Activated naive CD8-positive, alpha-beta T cell treated with anti-CD3 and anti-CD28 coated beads, Interleukin-2, amount 50 U/mL, for 16 hours (primary cell): ENCODE results near the gene ISOC2.
"Not testable (repeated sequence)": the region's sequence is repeated elsewhere in the genome, so short reads cannot be mapped to it uniquely, and the experiment has no call there.

ENCODE experiments used
- DNase-seq: peaks from one replicate; pipeline ENCODE4 v3.0.0-alpha.2; 2020; ENCODE audit warnings: low read depth, low spot score

ISOC2 gene

GRCh38 chr19:55457683-55458457 lies 3.6 kb downstream of the ISOC2 start:
- no peak for DNase-seq

DNA sequence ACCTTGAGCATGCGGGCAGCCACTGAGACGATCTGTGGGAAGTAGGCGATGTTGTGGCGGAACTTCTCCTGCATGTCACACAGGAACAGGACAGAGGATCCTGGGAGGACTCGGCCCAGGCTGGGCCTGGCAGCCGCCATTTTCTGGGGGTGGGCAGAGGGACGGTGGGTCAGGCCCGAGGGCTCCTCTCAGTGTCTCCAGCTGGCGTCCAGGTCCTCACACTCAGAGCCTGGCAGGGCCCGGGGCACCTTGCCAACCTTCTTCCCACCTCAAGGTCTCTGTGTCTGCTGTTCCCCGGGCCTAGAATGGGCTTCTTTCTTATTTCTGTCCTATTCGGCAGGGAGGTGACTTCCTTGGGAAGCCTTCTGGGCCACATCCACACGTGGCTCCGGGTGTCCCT lies 5.1 kb downstream of the ISOC2 start:
- no peak for DNase-seq

DNA sequence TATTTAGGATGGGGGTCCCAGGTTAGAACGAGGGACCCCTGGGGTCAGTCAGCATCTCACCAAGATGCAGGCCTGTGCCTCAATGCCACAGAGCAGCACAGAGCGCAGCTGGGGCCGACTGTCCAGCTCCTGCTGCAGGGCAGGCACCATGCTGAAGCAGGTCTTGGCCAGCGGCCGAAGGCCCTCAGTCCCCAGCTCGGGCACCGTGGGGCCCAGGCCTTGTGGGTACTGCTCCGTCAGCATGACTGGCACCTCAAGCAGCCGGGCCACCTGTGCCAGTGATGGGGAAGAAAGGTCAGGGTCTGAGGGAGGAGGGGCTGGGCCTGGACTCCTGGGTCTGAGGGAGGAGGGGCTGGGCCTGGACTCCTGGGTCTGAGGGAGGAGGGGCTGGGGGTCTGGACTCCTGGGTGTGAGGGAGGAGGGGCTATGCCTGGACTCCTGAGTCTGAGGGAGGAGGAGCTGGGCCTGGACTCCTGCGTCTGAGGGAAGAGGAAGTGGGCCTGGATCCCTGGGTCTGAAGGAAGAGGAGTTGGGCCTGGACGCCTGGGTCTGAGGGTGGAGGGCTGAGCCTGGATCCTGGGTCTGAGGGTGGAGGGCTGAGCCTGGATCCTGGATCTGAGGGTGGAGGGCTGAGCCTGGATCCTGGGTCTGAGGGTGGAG lies 5.7 kb downstream of the ISOC2 start:
- no peak for DNase-seq

GRCh38 chr19:55454787-55455243 lies 6.6 kb downstream of the ISOC2 start:
- no peak for DNase-seq

GRCh38 chr19:55453511-55454260 lies 7.8 kb downstream of the ISOC2 start:
- no peak for DNase-seq

- DNase-seq: no peak
Observed at GRCh38 chr19:55452749-55453346, 8.6 kb downstream of the ISOC2 start.

DNA sequence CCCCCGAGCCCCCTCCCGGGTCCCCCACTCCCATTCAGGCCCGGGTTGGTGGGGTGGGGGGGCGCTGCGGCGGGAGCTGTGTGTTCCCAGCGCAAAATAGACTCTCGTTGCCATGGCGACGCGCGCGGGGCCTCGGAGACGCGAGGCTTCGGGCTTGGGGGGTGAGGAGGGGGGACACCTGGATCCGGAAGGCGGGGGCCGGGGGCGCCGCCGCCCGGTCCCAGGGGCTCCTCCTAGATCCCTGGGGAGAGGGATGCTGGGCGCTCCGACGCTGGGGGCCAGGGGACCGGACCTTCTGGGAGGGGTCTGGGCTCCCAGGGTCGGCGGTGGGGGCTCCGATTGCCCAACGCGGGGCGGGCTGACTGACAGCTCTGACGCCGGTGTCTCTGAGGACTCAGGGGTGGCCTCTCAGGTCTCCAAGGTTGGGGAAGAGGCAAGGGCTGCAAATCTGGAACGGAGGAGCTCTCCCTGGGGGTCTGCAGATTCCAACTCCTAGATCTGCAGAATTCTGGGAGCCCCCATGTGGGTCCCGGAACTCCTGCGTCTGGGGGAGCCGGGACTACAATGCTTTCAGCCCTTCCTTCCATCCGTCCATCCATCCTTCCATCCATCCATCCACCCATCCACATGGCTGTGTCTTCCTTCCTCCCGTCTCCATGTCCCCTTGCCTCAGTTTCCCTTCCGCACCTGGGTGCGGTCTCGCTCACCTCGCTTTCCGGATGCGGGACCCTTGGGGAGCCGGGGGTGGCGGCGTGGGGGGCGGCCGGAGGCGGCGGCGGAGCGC lies 9.3 kb downstream of the ISOC2 start:
- DNase-seq: no peak

DNA sequence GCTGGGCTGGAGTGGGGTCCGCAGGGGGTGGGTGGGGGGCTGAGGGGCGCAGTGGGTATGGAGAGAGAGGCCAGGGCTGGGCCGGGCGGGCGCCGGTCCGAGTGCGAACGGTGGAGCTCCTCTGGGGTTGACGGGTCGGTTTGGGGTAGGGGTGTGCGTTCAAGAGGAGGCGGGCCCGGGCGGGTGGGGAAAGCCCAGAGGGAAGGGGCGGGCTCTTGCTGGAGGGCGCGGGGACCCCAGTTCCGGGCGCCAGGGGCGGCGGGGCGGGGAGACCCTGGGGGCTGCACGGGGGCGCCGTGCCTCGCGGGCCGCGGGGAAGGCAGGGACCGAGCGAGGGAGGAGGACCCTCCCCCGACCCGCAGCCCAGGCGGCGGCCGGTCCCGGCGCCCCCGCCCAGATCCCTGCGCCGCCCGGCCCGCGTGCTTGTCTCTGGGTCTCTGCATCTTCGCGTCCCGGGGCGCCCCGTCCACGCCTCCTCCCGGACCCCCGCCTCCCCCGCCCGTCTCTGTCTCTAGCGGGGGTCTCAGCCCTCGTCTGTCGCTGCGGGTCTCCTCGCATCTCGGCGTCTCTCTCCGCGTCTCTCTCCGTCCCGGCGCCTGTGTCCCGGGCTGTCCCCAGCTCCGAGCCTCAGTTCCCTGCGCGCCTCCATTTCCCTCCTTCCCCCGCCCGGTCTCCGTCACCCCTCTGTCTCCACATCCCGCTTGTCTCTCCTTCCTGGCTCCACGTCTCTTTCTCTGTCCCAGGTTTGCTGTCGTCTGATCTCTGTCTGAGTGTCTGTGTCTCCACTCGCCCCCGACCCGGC lies 10.1 kb downstream of the ISOC2 start:
- no peak for DNase-seq

DNA sequence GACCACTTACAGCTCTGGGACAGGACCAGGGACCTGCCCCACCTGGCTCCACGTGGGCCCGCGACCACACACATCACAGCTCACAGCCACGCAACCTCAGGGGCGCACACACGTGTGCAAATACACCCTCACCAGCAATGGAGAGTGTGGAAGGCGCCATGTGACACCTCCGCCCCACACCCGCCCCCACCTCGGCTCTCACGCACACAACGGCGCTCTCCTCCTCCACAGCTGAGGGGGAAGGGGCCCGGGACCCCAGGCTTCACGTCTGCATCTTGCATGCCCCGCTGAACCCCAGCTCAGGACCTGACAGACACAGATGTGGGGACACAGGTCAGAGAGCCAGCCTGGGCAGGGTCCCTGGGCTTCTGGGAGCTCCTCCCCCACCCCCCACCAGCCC lies 12.0 kb downstream of the ISOC2 start:
- no peak for DNase-seq

DNA sequence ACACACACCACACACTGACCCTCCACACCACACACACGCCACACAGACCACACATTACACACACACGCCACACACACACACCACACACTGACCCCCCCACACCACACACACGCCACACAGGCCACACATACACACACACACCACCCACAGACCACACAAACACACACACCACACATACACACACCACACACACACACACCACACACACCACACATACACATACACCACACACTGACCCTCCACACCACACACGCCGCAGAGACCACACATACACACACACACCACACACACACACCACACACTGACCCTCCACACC lies 13.3 kb downstream of the ISOC2 start:
- DNase-seq: not testable (repeated sequence)

DNA sequence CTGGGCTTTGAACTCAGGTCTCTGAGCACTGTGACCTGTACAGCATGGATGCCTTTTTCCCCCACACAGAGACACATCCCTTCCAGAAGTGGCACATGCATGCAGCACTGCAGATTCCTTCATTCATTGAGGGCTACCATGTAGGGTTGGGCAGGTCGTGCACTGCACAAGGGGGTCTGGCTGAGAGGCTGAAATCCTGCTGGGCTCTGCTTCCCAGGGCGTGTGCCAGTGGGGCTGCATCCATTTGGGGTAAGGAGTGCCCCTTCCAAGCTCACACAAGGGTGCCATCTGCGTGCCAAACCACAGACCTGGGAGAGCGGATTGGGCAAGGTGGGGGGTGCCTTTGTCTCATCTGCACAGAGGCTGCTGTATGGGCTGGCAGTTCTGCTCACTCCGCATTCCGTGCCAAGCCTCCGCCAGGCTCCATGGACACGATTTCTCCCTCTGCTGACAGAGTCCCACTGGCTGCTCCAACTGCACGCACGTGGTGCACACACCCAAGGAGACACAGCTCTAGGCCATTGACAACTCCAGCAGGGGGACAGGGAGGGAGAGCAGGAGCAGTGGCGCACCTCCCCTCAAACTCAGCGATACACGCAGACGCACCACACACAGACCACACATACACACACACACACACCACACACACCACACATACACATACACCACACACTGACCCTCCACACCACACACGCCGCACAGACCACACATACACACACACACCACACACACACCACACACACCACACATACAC lies 13.8 kb downstream of the ISOC2 start:
- DNase-seq: no peak

GRCh38 chr19:55446060-55446459 lies 15.4 kb downstream of the ISOC2 start:
- DNase-seq: no peak

DNA sequence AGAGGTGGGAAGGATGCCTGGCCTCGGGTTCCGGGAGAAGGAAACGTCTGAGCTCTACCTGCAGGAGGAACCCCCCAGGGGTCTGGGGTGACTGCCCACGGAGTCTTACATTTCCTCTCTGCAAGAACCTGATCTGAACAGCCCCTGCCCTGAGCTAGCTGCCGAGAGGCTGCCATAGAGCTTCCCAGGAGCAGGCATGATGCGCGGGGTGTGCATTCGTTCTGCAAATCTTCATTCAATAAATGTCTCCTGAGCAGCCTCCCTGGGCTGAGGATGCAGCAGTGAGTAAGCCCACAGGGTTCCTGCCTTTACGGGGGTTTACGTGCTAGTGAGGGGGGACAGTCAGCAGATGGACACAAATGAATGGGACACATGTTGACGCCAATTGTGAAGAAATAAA lies 16.8 kb downstream of the ISOC2 start:
- no peak for DNase-seq

DNA sequence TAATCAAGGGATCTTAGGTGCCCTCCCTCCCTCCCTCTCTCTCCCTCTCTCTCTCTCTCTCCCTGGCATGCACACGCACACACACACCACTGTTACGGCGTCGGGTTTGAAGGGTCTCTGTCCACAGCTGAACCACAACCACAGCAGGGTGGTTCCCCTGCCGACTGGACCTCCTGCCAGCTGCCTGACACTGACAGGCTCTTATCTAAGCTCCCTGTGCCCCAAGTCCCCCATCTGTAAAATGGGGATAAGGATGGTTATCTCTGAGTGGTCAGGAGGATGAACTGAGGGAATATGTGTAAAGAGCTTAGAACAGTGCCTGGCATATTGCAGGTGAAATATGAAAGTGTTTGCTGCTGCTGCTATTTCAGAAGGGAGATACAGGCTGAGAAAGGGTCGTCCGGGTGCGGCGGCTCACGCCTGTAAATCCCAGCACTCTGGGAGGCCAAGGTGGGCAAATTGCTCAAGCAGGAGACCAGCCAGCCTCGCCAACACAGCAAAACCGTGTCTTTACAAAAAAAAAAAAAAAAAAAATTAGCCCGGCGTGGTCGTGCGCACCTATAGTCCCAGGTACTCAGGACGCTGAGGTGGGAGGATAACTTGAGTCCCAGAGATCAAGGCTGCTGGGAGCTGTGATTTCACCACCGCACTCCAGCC lies 17.5 kb downstream of the ISOC2 start:
- DNase-seq: no peak

DNA sequence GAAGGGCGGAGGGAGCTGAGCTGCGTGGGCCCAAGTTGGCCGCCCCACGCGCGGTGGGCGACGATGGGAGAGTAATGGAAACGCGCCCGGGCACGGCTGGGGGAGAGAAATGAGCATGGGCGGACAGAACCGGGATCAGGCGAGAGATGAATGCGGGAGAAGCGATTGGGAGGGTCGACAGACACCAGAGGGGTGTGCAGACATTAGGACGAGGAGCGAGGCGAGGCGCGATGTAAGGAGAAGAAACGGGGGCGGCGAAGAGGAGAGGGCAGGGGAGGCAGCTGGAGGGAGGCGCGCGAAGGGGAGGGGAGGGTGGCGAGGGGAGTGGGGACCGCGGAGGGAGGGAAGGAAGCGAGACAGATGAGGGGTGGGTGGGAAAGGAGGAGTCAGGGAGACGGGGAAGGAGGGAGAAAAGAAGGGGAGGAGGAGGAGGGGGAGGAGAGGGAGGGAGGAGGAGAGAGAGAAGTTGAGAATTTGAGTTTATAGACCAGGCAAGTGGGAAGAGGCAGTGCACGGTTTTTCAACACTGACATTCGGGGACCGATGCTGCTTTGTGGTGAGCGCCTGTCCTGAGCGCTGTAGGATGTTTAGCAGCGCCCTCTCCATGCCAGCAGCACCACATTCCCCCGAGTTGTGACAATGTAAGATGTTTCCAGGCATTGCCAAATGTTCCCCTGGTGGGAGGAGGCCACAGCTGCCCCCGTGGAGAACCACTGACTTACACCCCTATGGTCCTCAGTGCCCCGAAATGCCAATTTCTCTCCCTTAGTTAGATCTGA lies 18.2 kb downstream of the ISOC2 start, which contains the start of gene SHISA7:
Gene SHISA7 (minus strand): TSS at position 256 of the 779 bp plus-strand sequence. CDS start 437 bp downstream, outside the sequence.
- no peak for DNase-seq

GRCh38 chr19:55442372-55442961 lies 19.0 kb downstream of the ISOC2 start:
- DNase-seq: no peak

GRCh38 chr19:55441692-55442321 lies 19.6 kb downstream of the ISOC2 start:
- DNase-seq: no peak

DNA sequence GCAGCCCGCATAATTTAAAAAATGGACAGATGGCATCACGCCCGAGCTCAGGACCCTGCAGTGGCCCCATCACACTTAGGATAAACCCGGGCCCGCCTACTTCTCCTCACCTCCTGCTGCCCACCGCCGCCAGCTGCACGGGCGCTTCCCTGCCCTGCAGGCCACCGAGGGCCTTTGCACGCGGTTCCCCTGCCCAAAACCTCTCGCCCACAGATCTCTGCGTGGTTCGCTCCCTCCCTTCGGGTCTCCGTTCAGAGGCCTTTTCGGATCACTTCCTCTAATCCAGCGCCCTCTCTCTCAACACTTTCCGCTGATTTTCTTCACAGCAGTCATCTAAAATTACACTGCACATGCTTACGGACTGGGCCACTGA lies 20.1 kb downstream of the ISOC2 start:
- DNase-seq: no peak
